ENCODE data around the gene KLHL13. TPM values are rescaled to one million over a fixed set of nuclear protein-coding genes. Genes with fewer than 3 reads are reported as not detected.

Gene KLHL13
- total RNA-seq, 2 experiments from 2014 or later: 0.19 to 0.36 TPM

- CTCF ChIA-PET: no interaction called here
Observed at GRCh38 chrX:117919755-117920154, 196.9 kb downstream of the KLHL13 start.

GRCh38 chrX:117910216-117910615 lies 206.4 kb downstream of the KLHL13 start:
- intact Hi-C loops (cut with DNase I, micrococcal nuclease): no loop called here
- no peaks in the 10 kb centered on the region for H3K9me3 Mint-ChIP-seq
- H3K4me1 Mint-ChIP-seq (ENCODE audit: low read depth): no peaks in the 10 kb centered on the region
- Histone ChIP-seq H3K36me3 (ENCODE audit: insufficient read depth, low read length) (no peaks in the 10 kb centered on the region), H3K4me3 (ENCODE audit: low read length) (no peak overlapping the region), H3K4me1 (ENCODE audit: insufficient read depth, low read length) (no peaks in the 10 kb centered on the region), H3K27me3 (ENCODE audit: control insufficient read depth in 1 of 2, insufficient read depth in 2 of 2, low read length in 2 of 2) (no peaks in the 10 kb centered on the region), H3K27ac (ENCODE audit: low read depth in 1 of 2, low read length in 2 of 2) (no peak overlapping the region), H3K9me3 (ENCODE audit: control insufficient read depth in 1 of 2, insufficient read depth in 1 of 2, low read length in 2 of 2) (no peaks in the 10 kb centered on the region)
- H3K36me3 Mint-ChIP-seq (ENCODE audit: low read depth): no peaks in the 10 kb centered on the region
- DNase-seq (no peak), ATAC-seq (ENCODE audit: poor library complexity) (no peak)
- TF ChIP-seq, protein P1, sequence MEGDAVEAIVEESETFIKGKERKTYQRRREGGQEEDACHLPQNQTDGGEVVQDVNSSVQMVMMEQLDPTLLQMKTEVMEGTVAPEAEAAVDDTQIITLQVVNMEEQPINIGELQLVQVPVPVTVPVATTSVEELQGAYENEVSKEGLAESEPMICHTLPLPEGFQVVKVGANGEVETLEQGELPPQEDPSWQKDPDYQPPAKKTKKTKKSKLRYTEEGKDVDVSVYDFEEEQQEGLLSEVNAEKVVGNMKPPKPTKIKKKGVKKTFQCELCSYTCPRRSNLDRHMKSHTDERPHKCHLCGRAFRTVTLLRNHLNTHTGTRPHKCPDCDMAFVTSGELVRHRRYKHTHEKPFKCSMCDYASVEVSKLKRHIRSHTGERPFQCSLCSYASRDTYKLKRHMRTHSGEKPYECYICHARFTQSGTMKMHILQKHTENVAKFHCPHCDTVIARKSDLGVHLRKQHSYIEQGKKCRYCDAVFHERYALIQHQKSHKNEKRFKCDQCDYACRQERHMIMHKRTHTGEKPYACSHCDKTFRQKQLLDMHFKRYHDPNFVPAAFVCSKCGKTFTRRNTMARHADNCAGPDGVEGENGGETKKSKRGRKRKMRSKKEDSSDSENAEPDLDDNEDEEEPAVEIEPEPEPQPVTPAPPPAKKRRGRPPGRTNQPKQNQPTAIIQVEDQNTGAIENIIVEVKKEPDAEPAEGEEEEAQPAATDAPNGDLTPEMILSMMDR (IDR thresholded peaks at IDR 0.05): no peak
- no peaks in the 10 kb centered on the region for H3K27me3 Mint-ChIP-seq
- POLR2A ChIA-PET: no interaction called here
- no peak overlapping the region for H3K4me3 Mint-ChIP-seq
- CTCF ChIA-PET: no interaction called here
- H3K27ac Mint-ChIP-seq: no peak overlapping the region

More at GRCh38 chrX:117919755-117920154, 196.9 kb downstream of the KLHL13 start:
- H3K4me3 Mint-ChIP-seq: no peak overlapping the region
- ATAC-seq (ENCODE audit: poor library complexity) (no peak), DNase-seq (no peak)
- no peaks in the 10 kb centered on the region for H3K36me3 Mint-ChIP-seq (ENCODE audit: low read depth)
- POLR2A ChIA-PET: no interaction called here
- H3K27me3 Mint-ChIP-seq: no peaks in the 10 kb centered on the region
- H3K4me1 Mint-ChIP-seq (ENCODE audit: low read depth): no peaks in the 10 kb centered on the region
- Histone ChIP-seq H3K36me3 (ENCODE audit: insufficient read depth, low read length) (no peaks in the 10 kb centered on the region), H3K27me3 (ENCODE audit: control insufficient read depth in 1 of 2, insufficient read depth in 2 of 2, low read length in 2 of 2) (no peaks in the 10 kb centered on the region), H3K9me3 (ENCODE audit: control insufficient read depth in 1 of 2, insufficient read depth in 1 of 2, low read length in 2 of 2) (no peaks in the 10 kb centered on the region), H3K4me1 (ENCODE audit: insufficient read depth, low read length) (no peaks in the 10 kb centered on the region), H3K4me3 (ENCODE audit: low read length) (no peak overlapping the region), H3K27ac (ENCODE audit: low read depth in 1 of 2, low read length in 2 of 2) (no peak overlapping the region)
- intact Hi-C loops (cut with DNase I, micrococcal nuclease): no loop called here
- TF ChIP-seq, protein P1 (IDR thresholded peaks at IDR 0.05): no peak
- H3K27ac Mint-ChIP-seq: no peak overlapping the region
- no peaks in the 10 kb centered on the region for H3K9me3 Mint-ChIP-seq

- ChIA-PET POLR2A (no interaction called here), CTCF (no interaction called here)
- intact Hi-C loops (cut with DNase I, micrococcal nuclease): no loop called here
- Histone ChIP-seq H3K9me3 (ENCODE audit: control insufficient read depth in 1 of 2, insufficient read depth in 1 of 2, low read length in 2 of 2) (no peaks in the 10 kb centered on the region), H3K4me3 (ENCODE audit: low read length) (no peak overlapping the region), H3K27me3 (ENCODE audit: control insufficient read depth in 1 of 2, insufficient read depth in 2 of 2, low read length in 2 of 2) (no peaks in the 10 kb centered on the region), H3K4me1 (ENCODE audit: insufficient read depth, low read length) (no peaks in the 10 kb centered on the region), H3K27ac (ENCODE audit: low read depth in 1 of 2, low read length in 2 of 2) (no peak overlapping the region), H3K36me3 (ENCODE audit: insufficient read depth, low read length) (no peaks in the 10 kb centered on the region)
- Mint-ChIP-seq H3K4me3 (no peak overlapping the region), H3K27me3 (no peaks in the 10 kb centered on the region), H3K36me3 (ENCODE audit: low read depth) (no peaks in the 10 kb centered on the region), H3K9me3 (no peaks in the 10 kb centered on the region), H3K27ac (no peak overlapping the region), H3K4me1 (ENCODE audit: low read depth) (peaks cover 9% of the 10 kb centered on the region)
- no peak for DNase-seq
- TF ChIP-seq, protein P1 (IDR thresholded peaks at IDR 0.05): no peak
- no peak for ATAC-seq (ENCODE audit: poor library complexity)
Observed at GRCh38 chrX:117898226-117898625, 218.4 kb downstream of the KLHL13 start.

Measured in CD4-positive, alpha-beta T cell (primary cell).